Measurements from ENCODE around the gene DNASE2B. TPM values are rescaled to one million over a fixed set of nuclear protein-coding genes. Genes with fewer than 3 reads are reported as not detected.

Gene DNASE2B
- total RNA-seq, 2 donors from 2014 or later, result 0.85 to 8.6 TPM

GRCh38 chr1:84352298-84353106 lies 45.8 kb upstream of the DNASE2B start:
- intact Hi-C loops (cut with DNase I), result no loop called here
- no peaks in the 10 kb centered on the region for H3K4me1 ChIP-seq (replicated peaks)
- no peak overlapping the region for H3K4me3 ChIP-seq
- H3K36me3 ChIP-seq, result no peaks in the 10 kb centered on the region
- H3K27ac ChIP-seq, result no peak overlapping the region
- WGBS, result 60% methylated on average over 3 of the region's 3 CpGs
- no peaks in the 10 kb centered on the region for H3K27me3 ChIP-seq (replicated peaks; ENCODE audit: insufficient read depth)
- H3K9me3 ChIP-seq, result no peaks in the 10 kb centered on the region
- TF ChIP-seq POLR2A (IDR thresholded peaks at IDR 0.05), result no peak
- no peak for TF ChIP-seq CTCF (IDR thresholded peaks at IDR 0.05)
- DNase-seq (ENCODE audit: low spot score), result no peak

- H3K27me3 ChIP-seq (replicated peaks; ENCODE audit: insufficient read depth), result no peaks in the 10 kb centered on the region
- H3K36me3 ChIP-seq, result no peaks in the 10 kb centered on the region
- H3K4me3 ChIP-seq, result no peak overlapping the region
- H3K27ac ChIP-seq, result no peak overlapping the region
- no peaks in the 10 kb centered on the region for H3K9me3 ChIP-seq
- intact Hi-C loops (cut with DNase I), result no loop called here
- 63% methylated on average over 3 of the region's 3 CpGs for WGBS
- H3K4me1 ChIP-seq (replicated peaks), result no peaks in the 10 kb centered on the region
- DNase-seq (ENCODE audit: low spot score), result no peak
- no peak for TF ChIP-seq POLR2A (IDR thresholded peaks at IDR 0.05)
- TF ChIP-seq CTCF (IDR thresholded peaks at IDR 0.05), result no peak
- no peak for TF ChIP-seq POLR2AphosphoS5 (IDR thresholded peaks at IDR 0.05)
Measured at GRCh38 chr1:84353695-84354094, 44.6 kb upstream of the DNASE2B start.

GRCh38 chr1:84355556-84355955 lies 42.7 kb upstream of the DNASE2B start:
- Histone ChIP-seq H3K4me1 (replicated peaks) (no peaks in the 10 kb centered on the region), H3K9me3 (no peaks in the 10 kb centered on the region), H3K4me3 (no peak overlapping the region), H3K27me3 (replicated peaks; ENCODE audit: insufficient read depth) (no peaks in the 10 kb centered on the region), H3K27ac (no peak overlapping the region), H3K36me3 (no peaks in the 10 kb centered on the region)
- 97% methylated on average over 3 of the region's 3 CpGs for WGBS
- DNase-seq (ENCODE audit: low spot score), result no peak
- TF ChIP-seq POLR2AphosphoS5 (IDR thresholded peaks at IDR 0.05) (no peak), CTCF (IDR thresholded peaks at IDR 0.05) (no peak), POLR2A (IDR thresholded peaks at IDR 0.05) (no peak)
- intact Hi-C loops (cut with DNase I), result no loop called here

- intact Hi-C loops (cut with DNase I), result no loop called here
- Histone ChIP-seq H3K4me1 (replicated peaks) (no peaks in the 10 kb centered on the region), H3K27me3 (replicated peaks; ENCODE audit: insufficient read depth) (no peaks in the 10 kb centered on the region), H3K4me3 (no peak overlapping the region), H3K36me3 (no peaks in the 10 kb centered on the region), H3K9me3 (no peaks in the 10 kb centered on the region), H3K27ac (no peak overlapping the region)
- no peak for DNase-seq (ENCODE audit: low spot score)
- 92% methylated on average over 1 of the region's 1 CpG for WGBS
- TF ChIP-seq CTCF (IDR thresholded peaks at IDR 0.05) (no peak), POLR2A (IDR thresholded peaks at IDR 0.05) (no peak), POLR2AphosphoS5 (IDR thresholded peaks at IDR 0.05) (no peak)
Measured at GRCh38 chr1:84356881-84357280, 41.4 kb upstream of the DNASE2B start.

- intact Hi-C loops (cut with DNase I), result no loop called here
- Histone ChIP-seq H3K4me3 (no peak overlapping the region), H3K36me3 (no peaks in the 10 kb centered on the region), H3K27me3 (replicated peaks; ENCODE audit: insufficient read depth) (no peaks in the 10 kb centered on the region), H3K27ac (no peak overlapping the region), H3K4me1 (replicated peaks) (no peaks in the 10 kb centered on the region), H3K9me3 (no peaks in the 10 kb centered on the region)
- TF ChIP-seq POLR2A (IDR thresholded peaks at IDR 0.05), result no peak
- no peak for DNase-seq (ENCODE audit: low spot score)
- 95% methylated on average over 4 of the region's 4 CpGs for WGBS
Measured at GRCh38 chr1:84358695-84359094, 39.6 kb upstream of the DNASE2B start.

Measured in prostate gland (tissue), 2 donors.